Testis (tissue), 2 donors: ENCODE measurements around the gene ITGA11.

Experiments
- CTCF ChIP-seq, 3 experiments: fragments of 450-650 bp in 2 of 3; fragments of 200-600 bp in 1 of 3; sonication (generic) in 1 of 3; IDR thresholded peaks; one replicate each; pipeline ENCODE4 v1.5.1; 2016 to 2019; ENCODE audit warnings: antibody characterized with exemption in 3 of 3, mild to moderate bottlenecking in 2 of 3, moderate library complexity in 1 of 3
- POLR2A ChIP-seq: fragments of 450-650 bp; IDR thresholded peaks from one replicate; pipeline ENCODE4 v1.6.1; 2017; ENCODE audit warnings: antibody characterized with exemption, mild to moderate bottlenecking, moderate library complexity

DNA sequence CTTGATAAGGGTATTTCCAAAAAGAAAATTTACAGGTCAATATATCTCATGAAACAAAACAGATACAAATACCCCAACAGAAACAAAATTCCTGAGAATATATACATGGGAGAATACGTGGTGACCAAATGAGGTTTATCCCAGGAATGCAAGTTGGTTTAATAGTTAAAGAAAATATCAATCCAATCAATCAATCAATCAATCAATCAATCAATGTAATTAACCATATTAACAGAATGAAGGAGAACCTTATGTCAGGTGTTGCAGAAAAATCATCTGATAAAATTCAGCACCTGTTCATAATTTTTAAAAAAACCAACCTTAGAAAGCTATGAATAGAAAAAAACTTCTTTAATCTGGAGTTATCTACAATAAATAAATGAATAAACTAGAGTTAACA is 35.9 kb downstream of the ITGA11 start:
- TF ChIP-seq CTCF (IDR thresholded peaks at IDR 0.05), result no peak
- no peak for TF ChIP-seq POLR2A
